HG02943 (cell line): ENCODE measurements around the gene ZSCAN5B.

Source experiments
- ATAC-seq: cut with Tn5 transposase; IDR thresholded peaks from one replicate; pipeline ENCODE4 v1.9.1; 2021; ENCODE audit warnings: mild to moderate bottlenecking, low read depth, moderate library complexity; ENCODE audit not compliant: unreplicated experiment

ZSCAN5B gene

GRCh38 chr19:56147307-56147706 is 50.3 kb downstream of the ZSCAN5B start:
- ATAC-seq: no peak

DNA sequence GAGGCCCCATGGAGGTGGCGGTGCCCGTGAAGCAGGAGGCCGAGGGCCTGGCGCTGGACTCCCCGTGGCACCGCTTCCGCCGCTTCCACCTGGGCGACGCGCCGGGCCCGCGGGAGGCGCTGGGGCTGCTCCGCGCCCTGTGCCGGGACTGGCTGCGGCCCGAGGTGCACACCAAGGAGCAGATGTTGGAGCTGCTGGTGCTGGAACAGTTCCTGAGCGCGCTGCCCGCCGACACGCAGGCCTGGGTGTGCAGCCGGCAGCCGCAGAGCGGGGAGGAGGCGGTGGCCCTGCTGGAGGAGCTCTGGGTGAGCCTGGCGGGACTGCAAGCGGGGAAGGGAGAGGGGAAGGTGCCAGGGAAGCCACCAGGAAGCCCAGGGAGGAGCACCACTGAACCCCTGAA is 50.7 kb downstream of the ZSCAN5B start:
- ATAC-seq: no peak

GRCh38 chr19:56145698-56146097 is 51.9 kb downstream of the ZSCAN5B start:
- ATAC-seq: no peak

GRCh38 chr19:56144831-56145230 is 52.8 kb downstream of the ZSCAN5B start:
- ATAC-seq: no peak

GRCh38 chr19:56144376-56144775 is 53.2 kb downstream of the ZSCAN5B start:
- no peak for ATAC-seq

DNA sequence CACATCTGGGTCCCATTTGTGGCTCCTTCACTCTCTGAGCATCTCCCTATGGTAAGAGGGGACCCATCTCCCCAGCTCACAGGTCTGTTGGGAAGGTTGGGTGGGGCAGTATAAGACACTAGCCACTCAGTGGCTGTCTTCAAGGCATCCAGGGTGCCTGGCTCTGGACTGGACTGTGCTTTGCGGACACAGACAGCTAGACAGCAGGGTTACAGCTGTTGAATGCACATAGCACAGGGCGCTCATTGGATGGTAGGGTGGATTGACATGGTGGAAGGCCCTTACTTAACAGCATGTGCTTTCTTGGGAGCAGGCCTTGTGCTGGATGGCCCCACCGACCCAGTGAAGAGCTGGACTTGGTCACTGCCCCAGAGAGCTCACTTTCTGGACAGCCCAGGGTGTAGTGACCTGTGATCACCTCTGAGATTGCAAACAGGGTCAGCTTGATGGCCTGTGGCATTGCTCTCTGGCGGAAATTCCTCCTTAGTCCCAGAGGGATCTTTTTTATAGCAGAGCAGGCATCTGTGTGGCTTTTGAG is 54.6 kb downstream of the ZSCAN5B start:
- no peak for ATAC-seq

DNA sequence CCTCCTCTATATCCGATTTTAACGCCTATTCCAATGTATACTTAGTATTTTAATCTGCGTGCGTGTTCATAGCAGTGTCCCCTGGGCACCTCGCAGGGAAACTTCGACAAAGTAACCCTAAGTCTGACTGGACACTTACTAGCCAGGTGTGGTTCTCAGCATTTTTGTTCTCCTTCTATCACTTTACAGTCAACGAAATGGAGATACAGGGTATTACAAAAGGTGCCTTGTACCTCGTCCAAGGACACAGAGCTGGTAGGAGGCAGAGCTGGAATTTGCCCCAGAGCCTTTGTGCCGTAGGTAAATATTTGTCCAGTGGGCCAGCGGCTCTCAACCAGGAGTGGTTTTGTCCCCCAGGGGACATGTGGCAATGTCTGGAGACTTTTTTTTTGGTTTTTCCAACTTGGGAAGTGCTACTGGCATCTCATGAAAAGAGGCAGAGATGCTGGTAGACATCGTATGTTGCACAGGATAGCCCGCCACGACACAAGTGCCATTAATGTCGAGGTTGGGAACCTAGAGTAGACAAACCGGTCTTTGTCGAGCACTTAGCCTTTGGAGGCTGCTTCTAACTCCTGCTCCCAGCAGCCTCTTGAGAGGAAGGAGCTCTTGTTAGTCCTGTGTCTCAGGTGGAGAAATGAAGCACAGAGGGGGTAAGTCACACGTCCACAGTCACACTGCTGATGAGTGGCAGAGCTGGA is 55.3 kb downstream of the ZSCAN5B start:
- ATAC-seq: no peak

DNA sequence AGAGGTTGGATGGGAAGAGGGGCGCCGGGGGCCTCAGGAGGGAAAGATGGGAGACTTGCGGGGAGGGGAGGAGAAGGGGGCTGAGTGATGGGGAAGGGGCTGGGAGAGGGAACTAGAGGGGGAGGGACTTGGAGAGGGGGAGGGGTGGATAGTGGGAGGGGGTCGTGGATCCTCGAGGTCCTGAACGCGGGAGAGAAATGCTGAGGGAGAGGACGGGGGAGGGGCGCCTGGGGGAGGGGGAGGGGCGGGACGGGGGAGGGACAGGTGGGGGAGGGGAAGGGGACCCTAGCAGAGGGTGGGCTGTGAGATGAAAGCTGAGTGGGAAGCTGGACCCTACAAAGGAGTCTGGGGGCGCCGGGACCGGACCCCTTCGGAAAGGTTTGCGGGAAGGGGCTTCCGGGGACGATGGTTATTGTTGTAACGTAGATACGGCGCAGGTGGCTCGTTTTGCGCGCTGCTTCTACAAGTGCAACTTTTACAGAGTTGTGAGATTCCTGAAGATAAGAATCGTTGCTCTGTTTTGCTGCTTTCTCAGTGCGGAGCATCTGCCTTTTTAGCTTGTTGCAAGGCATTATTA is 56.1 kb downstream of the ZSCAN5B start:
- ATAC-seq: no peak

GRCh38 chr19:56140583-56141416 is 56.8 kb downstream of the ZSCAN5B start, which contains the start of gene ZNF444:
TSS of gene ZNF444 (plus strand) at chr19:56141287. CDS start at chr19:56146912, 5,625 bp downstream.
- peak; percentile 90 for ATAC-seq

GRCh38 chr19:56139847-56140582 is 57.6 kb downstream of the ZSCAN5B start:
- no peak for ATAC-seq
